Measurements from ENCODE around the gene TIMM50. TPM values are rescaled to one million over a fixed set of nuclear protein-coding genes. Genes with fewer than 3 reads are reported as not detected.

Gene TIMM50
- total and polyA plus RNA-seq, 2 of the 8 experiments (the other 6 are each of a cell fraction or from before 2014, with no cell fraction given), result 155 to 187 TPM

DNA sequence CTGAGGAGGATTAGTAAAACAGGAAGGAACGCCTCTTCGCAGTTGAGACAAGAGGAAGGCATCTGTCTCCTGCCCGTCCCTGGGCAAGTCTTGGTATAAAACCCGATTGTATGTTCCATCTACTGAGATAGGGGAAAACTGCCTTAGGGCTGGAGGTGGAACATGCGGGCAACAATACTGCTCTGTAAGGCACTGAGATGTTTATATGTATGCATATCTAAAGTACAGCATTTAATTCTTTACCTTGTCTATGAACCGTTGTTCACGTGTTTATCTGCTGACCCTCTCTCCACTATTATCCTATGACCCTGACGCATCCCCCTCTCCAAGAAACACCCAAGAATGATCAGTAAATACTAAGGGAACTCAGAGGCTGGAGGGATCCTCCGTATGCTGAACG, 722 bp upstream of the TIMM50 start:
- no peak overlapping the region for H3K14ac ChIP-seq (ENCODE audit: insufficient read length)
- H3K23ac ChIP-seq (ENCODE audit: insufficient read length), result no peak overlapping the region
- H2BK20ac ChIP-seq (ENCODE audit: low read length), result no peak overlapping the region
- no peak overlapping the region for H3K9ac ChIP-seq (replicated peaks in 1 of 4; ENCODE audit: extremely low read depth in 1 of 4, low read depth in 3 of 4, low read length in 3 of 4)
- H2BK15ac ChIP-seq (ENCODE audit: low read length), result no peak overlapping the region
- H4K8ac ChIP-seq (ENCODE audit: extremely low read depth, insufficient read depth, low read length), result no peak overlapping the region
- H3K56ac ChIP-seq (replicated peaks; ENCODE audit: insufficient read length, low read depth, low read length), result no peak overlapping the region
- FAIRE-seq (no peak), DNase-seq (ENCODE audit: low read depth in 1 of 2, low spot score in 2 of 2) (no peak)
- ChIA-PET POLR2A (ENCODE audit: partially characterized antibody) (interaction anchor here (0.8 to 8.3 kb wide), 12 partner anchors 11 to 124 kb away, joined by 3 to 96 read pairs (median 4); partner anchors contain the start of genes DLL3, RPS16 and SUPT5H), CTCF (ENCODE audit: partially characterized antibody) (no interaction called here)
- no peak overlapping the region for H4K5ac ChIP-seq (ENCODE audit: insufficient read length, low read depth, low read length)
- H3K27ac ChIP-seq (ENCODE audit: low read depth, low read length), result no peak overlapping the region
- H3K4me2 ChIP-seq (ENCODE audit: insufficient read depth in 1 of 2, low read depth in 2 of 2, low read length in 2 of 2), result peak overlapping the region; percentile 66 to 88
- peak overlapping the region; percentile 75; the same call in 1 of the 2 replicates for H2BK12ac ChIP-seq (ENCODE audit: low read depth, low read length)
- H4K91ac ChIP-seq (replicated peaks; ENCODE audit: insufficient read length, low read length), result no peak overlapping the region
- no peak overlapping the region for H2AFZ ChIP-seq (ENCODE audit: low read length)
- peak overlapping the region; percentile 17 to 94 (median 34); a peak in 4 of 8 replicates for H3K4me3 ChIP-seq (ENCODE audit: extremely low read depth in 1 of 4, insufficient read depth in 2 of 4, low read depth in 3 of 4, low read length in 4 of 4)
- H3K9me3 ChIP-seq (ENCODE audit: insufficient read depth in 2 of 2, low read depth in 1 of 2, low read length in 1 of 2), result no peaks in the 10 kb centered on the region
- peaks cover 5% of the 10 kb centered on the region for H3K23me2 ChIP-seq (ENCODE audit: low read depth, low read length)
- H2BK120ac ChIP-seq (replicated peaks; ENCODE audit: low read depth, low read length), result no peak overlapping the region
- no peak overlapping the region for H2AK5ac ChIP-seq (ENCODE audit: low read depth, low read length)
- H3K36me3 ChIP-seq (ENCODE audit: control insufficient read depth in 2 of 4, insufficient read depth in 4 of 4, low read length in 3 of 4), result peaks cover 11 to 31% (median 13%) of the 10 kb centered on the region in 4 experiments
- TF ChIP-seq RNF2 (IDR thresholded peaks at IDR 0.05; ENCODE audit: borderline replicate concordance, low read depth, low read length, missing control alignments, poor library complexity, severe bottlenecking) (no peak), BRCA1 (IDR thresholded peaks at IDR 0.05; ENCODE audit: low read depth, low read length) (no peak)
- 77% methylated on average over 10 of the region's 10 CpGs; no CpG with 5 or more reads in 1 of the 2 experiments for WGBS, 2 experiments (ENCODE audit: extremely low coverage in 1 of 2, insufficient coverage in 1 of 2, insufficient read length in 1 of 2, insufficient replicate concordance in 2 of 2, low coverage in 1 of 2, low lambda C conversion rate in 2 of 2, missing lambda C conversion rate in 1 of 2)
- peaks cover 0 to 2% of the 10 kb centered on the region in 2 experiments for H4K20me1 ChIP-seq (replicated peaks in 1 of 2; ENCODE audit: control insufficient read depth in 1 of 2, insufficient read depth in 2 of 2, low read length in 2 of 2)
- no peaks in the 10 kb centered on the region for H3K27me3 ChIP-seq (replicated peaks in 1 of 4; ENCODE audit: control insufficient read depth in 3 of 4, extremely low read depth in 1 of 4, insufficient read depth in 3 of 4, low read length in 3 of 4)
- H3K79me1 ChIP-seq (ENCODE audit: low read depth, low read length), result peaks cover 4% of the 10 kb centered on the region
- H2BK5ac ChIP-seq (ENCODE audit: low read depth, low read length), result 0 out of 2 replicates have a peak overlapping the region, but pooled peaks have one; percentile 78
- H3K79me2 ChIP-seq (ENCODE audit: control insufficient read depth in 1 of 2, insufficient read depth in 2 of 2, low read length in 2 of 2), result peaks cover 6 to 24% of the 10 kb centered on the region in 2 experiments; a peak in 3 of 4 replicates
- H3K4me1 ChIP-seq (replicated peaks in 1 of 4; ENCODE audit: control insufficient read depth in 3 of 4, insufficient read depth in 4 of 4, low read length in 3 of 4), result peaks cover 0 to 10% (median 4%) of the 10 kb centered on the region in 4 experiments; a peak in 5 of 7 replicates
- no peak overlapping the region for H3K4ac ChIP-seq (replicated peaks; ENCODE audit: insufficient read length, low read depth, low read length)
- no peak overlapping the region for H3K18ac ChIP-seq (ENCODE audit: extremely low read depth, low read length)

Measured in H1 (cell line).